Left ventricle myocardium inferior (tissue), 1 donor: ENCODE results near the gene LRIG3. TPM values are rescaled to one million over a fixed set of nuclear protein-coding genes. Genes with fewer than 3 reads are reported as not detected.
"Not testable (repeated sequence)": the region's sequence is repeated elsewhere in the genome, so short reads cannot be mapped to it uniquely, and the experiment has no call there.

ENCODE experiments used
- DNase-seq: peaks from one replicate; pipeline ENCODE4 v3.0.0-alpha.2; 2020
- H3K27ac ChIP-seq: fragments of 200-600 bp; replicated peaks from 2 replicates; pipeline ENCODE4 v1.8.0; 2021
- H3K27me3 ChIP-seq: fragments of 200-600 bp; 2 replicates; pipeline ENCODE4 v1.8.0; 2021; ENCODE audit warnings: low read depth
- H3K36me3 ChIP-seq: fragments of 200-600 bp; 2 replicates; pipeline ENCODE4 v1.8.0; 2021
- H3K4me1 ChIP-seq: fragments of 200-600 bp; 2 replicates; pipeline ENCODE4 v1.8.0; 2021
- H3K4me3 ChIP-seq: fragments of 200-600 bp; 2 replicates; pipeline ENCODE4 v1.8.0; 2021; ENCODE audit warnings: mild to moderate bottlenecking, moderate library complexity
- H3K9me3 ChIP-seq: fragments of 200-600 bp; replicated peaks from 2 replicates; pipeline ENCODE4 v1.8.0; 2021
- CTCF ChIP-seq: fragments of 200-600 bp; IDR thresholded peaks from 2 replicates; pipeline ENCODE4 v1.8.0; 2021; ENCODE audit warnings: antibody characterized with exemption, mild to moderate bottlenecking, borderline replicate concordance
- intact Hi-C: fragments of 100-400 bp; cut with micrococcal nuclease; formaldehyde crosslinking; loops from one replicate; pipeline ENCODE4 v1.11.0; 2022
- total RNA-seq: library from RNA; stranded (reverse); fragmentation: NEBNext Ultra II Directional; extraction: Animal tissue kit (Norgen Biotek cat#: 25700); gene quantifications from one replicate; pipeline ENCODE4 v1.2.1, GENCODE V29; 2021
- donor health status: DM: no; HTN: yes; CAD: no; lungs with severe emphysema.

Gene LRIG3
- total RNA-seq, 1 donor from 2014 or later: 4.5 TPM

- Histone ChIP-seq H3K4me3 (no peak overlapping the region), H3K27ac (no peak overlapping the region), H3K36me3 (no peaks in the 10 kb centered on the region), H3K4me1 (no peaks in the 10 kb centered on the region), H3K27me3 (no peaks in the 10 kb centered on the region), H3K9me3 (no peaks in the 10 kb centered on the region)
- no peak for TF ChIP-seq CTCF
- DNase-seq: no peak
- intact Hi-C loops: no loop called here
These were observed 62.3 kb downstream of the LRIG3 start for GRCh38 chr12:58858030-58858429.

DNA sequence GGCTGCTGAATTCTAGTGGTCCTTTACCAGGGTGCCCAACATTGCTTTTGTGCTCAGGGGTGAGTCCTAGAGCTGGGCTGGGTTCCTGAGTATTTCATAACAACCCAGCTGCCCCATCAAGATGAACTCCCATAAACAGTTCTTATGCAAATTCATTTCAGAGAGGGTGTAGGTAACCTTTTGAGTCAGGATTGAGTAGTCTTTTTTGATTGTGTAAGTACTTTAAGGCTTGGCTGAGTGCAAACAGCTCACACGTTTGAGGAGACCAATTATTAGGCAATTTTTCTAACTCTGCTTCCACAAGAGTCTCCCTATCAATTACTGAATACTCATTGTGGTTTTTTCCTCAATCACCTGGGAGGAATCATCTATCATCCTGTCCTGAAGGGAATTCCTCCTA is 63.1 kb downstream of the LRIG3 start:
- not testable (repeated sequence) for H3K27ac ChIP-seq, H3K4me1 ChIP-seq

GRCh38 chr12:58855630-58856029 is 64.7 kb downstream of the LRIG3 start:
- H3K9me3 ChIP-seq, H3K27me3 ChIP-seq, H3K36me3 ChIP-seq, H3K4me3 ChIP-seq, DNase-seq, H3K27ac ChIP-seq, H3K4me1 ChIP-seq, intact Hi-C loops: not testable (repeated sequence)

More for the DNA sequence above, 63.1 kb downstream of the LRIG3 start:
- DNase-seq, intact Hi-C loops, H3K4me3 ChIP-seq, H3K36me3 ChIP-seq, H3K27me3 ChIP-seq, H3K9me3 ChIP-seq: not testable (repeated sequence)

GRCh38 chr12:58850826-58851225 is 69.5 kb downstream of the LRIG3 start:
- no peak for DNase-seq
- Histone ChIP-seq H3K4me3 (no peak overlapping the region), H3K4me1 (no peaks in the 10 kb centered on the region), H3K27me3 (no peaks in the 10 kb centered on the region), H3K9me3 (no peaks in the 10 kb centered on the region), H3K36me3 (no peaks in the 10 kb centered on the region), H3K27ac (no peak overlapping the region)
- TF ChIP-seq CTCF: no peak
- intact Hi-C loops: no loop called here

DNA sequence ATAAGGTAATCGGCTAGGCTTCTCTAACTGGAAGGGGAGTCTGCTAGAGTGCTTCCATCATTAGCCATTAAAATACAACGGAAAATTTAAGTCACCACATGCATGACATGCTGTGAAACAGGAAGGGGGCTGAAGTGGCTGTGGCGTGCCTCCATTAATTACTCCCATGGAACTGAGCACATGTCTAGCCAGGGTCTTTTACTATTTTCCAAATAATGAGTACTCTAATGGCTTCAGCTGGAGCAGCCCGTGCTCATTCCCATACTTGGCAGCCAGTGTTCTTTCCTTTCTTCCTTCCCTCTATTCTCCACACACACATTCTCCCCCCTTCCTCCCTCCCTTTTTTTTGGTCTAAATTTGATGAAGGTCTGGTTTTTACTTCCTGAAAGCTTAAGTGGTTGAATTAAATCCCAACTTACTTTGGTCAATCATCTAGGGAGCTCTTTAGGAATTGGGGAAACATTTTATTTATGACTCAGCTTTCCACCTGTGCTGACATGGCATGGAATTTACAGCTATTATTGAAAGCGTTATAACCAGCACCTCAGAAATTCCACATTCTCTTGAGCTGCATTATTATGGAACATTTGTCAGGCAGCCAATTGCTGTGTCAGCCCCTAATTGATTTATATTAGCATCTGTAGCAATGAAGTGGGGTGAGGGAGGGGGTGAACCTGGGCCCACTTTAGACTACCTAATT is 72.3 kb downstream of the LRIG3 start:
- no peak for DNase-seq
- intact Hi-C loops: no loop called here
- TF ChIP-seq CTCF: no peak
- Histone ChIP-seq H3K27ac (no peak overlapping the region), H3K4me3 (no peak overlapping the region), H3K9me3 (no peaks in the 10 kb centered on the region), H3K4me1 (no peaks in the 10 kb centered on the region), H3K36me3 (no peaks in the 10 kb centered on the region), H3K27me3 (no peaks in the 10 kb centered on the region)

GRCh38 chr12:58844161-58844560 is 76.1 kb downstream of the LRIG3 start:
- Histone ChIP-seq H3K36me3 (no peaks in the 10 kb centered on the region), H3K4me1 (no peaks in the 10 kb centered on the region), H3K27ac (no peak overlapping the region), H3K4me3 (no peak overlapping the region), H3K9me3 (peaks cover 9% of the 10 kb centered on the region), H3K27me3 (no peaks in the 10 kb centered on the region)
- no peak for DNase-seq
- intact Hi-C loops: no loop called here
- TF ChIP-seq CTCF: no peak
